ENCODE data around the gene FLVCR2.

GRCh38 chr14:75577729-75578101 lies 705 bp upstream of the FLVCR2 start:
- TF ChIP-seq CTCF (IDR thresholded peaks at IDR 0.05), result peak; percentile 78 to 89 (median 79)
- no peak for TF ChIP-seq POLR2A (IDR thresholded peaks at IDR 0.05; ENCODE audit: low read depth)
